Thymus (tissue), 11 donors: ENCODE results near the gene ABCA4. TPM values are rescaled to one million over a fixed set of nuclear protein-coding genes. Genes with fewer than 3 reads are reported as not detected.

Experiments
- DNase-seq, 9 donors: peaks; one replicate each; pipeline ENCODE4 v3.0.0-alpha.2; 2013; ENCODE audit warnings: low spot score in 9 of 9, low read depth in 6 of 9, missing footprints in 1 of 9
- H3K27ac ChIP-seq, 2 donors: one replicate each; pipeline ENCODE4 v1.5.1; 2013; ENCODE audit warnings: control low read depth in 1 of 2, low read depth in 1 of 2, low read length in 1 of 2, mild to moderate bottlenecking in 1 of 2, moderate library complexity in 1 of 2
- H3K27me3 ChIP-seq, 2 donors: one replicate each; pipeline ENCODE4 v1.5.1; 2013; ENCODE audit warnings: low read length in 1 of 2; ENCODE audit not compliant: control insufficient read depth in 2 of 2, insufficient read depth in 1 of 2
- H3K36me3 ChIP-seq, 2 donors: one replicate each; pipeline ENCODE4 v1.5.1; 2013; ENCODE audit warnings: low read length in 1 of 2, mild to moderate bottlenecking in 1 of 2, moderate library complexity in 1 of 2; ENCODE audit not compliant: control insufficient read depth in 2 of 2, insufficient read depth in 2 of 2
- H3K4me1 ChIP-seq, 2 donors: one replicate each; pipeline ENCODE4 v1.5.1; 2013; ENCODE audit warnings: low read length in 2 of 2; ENCODE audit not compliant: control insufficient read depth in 2 of 2, insufficient read depth in 2 of 2
- H3K4me3 ChIP-seq, 2 donors: one replicate each; pipeline ENCODE4 v1.5.1; 2013; ENCODE audit warnings: low read length in 2 of 2, control low read depth in 1 of 2, mild to moderate bottlenecking in 1 of 2
- H3K9me3 ChIP-seq, 2 donors: one replicate each; pipeline ENCODE4 v1.5.1; 2013; ENCODE audit warnings: low read length in 1 of 2, mild to moderate bottlenecking in 1 of 2; ENCODE audit not compliant: control insufficient read depth in 2 of 2, insufficient read depth in 1 of 2
- WGBS: extraction: QIAGEN DNeasy Blood & Tissue Kit; methylation state at CpG from one replicate; pipeline ENCODE4 v1.1.7; 2013; 5-methylcytosine and 5-hydroxymethylcytosine counted together
- polyA plus RNA-seq: library from polyadenylated mRNA; stranded (reverse); fragments of 200-250 nt; gene quantifications from one replicate; pipeline ENCODE4 v1.2.3, GENCODE V29; 2013
- total RNA-seq: library from RNA; stranded (reverse); fragments of 120-200 nt; gene quantifications from one replicate; pipeline ENCODE4 v1.2.4, GENCODE V29; 2013
- donor health status: healthy.

Gene ABCA4
- total and polyA plus RNA-seq, 2 donors, result 0.24 to 2.0 TPM

DNA sequence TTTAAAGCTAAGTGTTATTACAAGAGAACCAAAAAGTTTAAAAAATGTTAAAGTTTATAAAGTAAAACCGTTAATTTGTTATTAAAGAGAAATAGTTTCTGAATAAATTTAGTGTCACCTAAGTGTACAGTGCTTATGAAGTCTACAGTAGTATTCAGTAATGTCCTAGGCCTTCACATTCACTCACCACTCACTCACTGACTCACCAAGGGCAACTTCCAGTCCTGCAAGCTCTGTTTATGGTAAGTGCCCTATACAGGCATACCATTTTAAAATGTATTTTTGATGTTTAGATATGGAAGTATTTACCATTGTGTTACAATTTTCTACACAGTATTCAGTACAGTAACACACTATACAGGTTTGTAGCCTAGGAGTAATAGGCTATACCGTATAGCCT, 151.6 kb downstream of the ABCA4 start:
- Histone ChIP-seq H3K36me3 (no peaks in the 10 kb centered on the region), H3K4me1 (no peaks in the 10 kb centered on the region), H3K27me3 (no peaks in the 10 kb centered on the region), H3K9me3 (no peaks in the 10 kb centered on the region), H3K4me3 (no peak overlapping the region), H3K27ac (no peak overlapping the region)
- DNase-seq, result no peak
- WGBS, result 95% methylated on average over 2 of the region's 2 CpGs

DNA sequence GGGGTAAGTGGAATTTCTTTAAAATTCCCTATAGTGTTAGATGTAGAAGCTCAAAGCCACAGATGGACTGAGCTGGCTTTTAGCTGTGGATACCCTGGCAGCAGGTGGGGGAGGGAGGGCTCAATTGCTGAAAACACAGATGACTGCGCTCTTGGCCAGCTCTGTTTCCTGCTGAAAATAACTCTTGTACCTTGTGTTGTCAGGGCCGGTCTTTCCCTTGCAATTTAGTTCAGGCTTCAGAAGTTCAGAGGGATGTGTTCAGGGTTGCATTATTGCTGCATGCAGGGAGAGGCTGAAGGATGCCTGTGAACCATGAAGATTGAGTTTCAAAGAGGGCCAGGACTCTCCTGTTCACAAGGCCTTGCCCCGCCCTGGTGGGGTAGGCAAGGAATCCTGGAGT, 153.6 kb downstream of the ABCA4 start:
- WGBS, result 92% methylated on average over 3 of the region's 3 CpGs
- no peak overlapping the region for H3K27ac ChIP-seq
- no peaks in the 10 kb centered on the region for H3K27me3 ChIP-seq

DNA sequence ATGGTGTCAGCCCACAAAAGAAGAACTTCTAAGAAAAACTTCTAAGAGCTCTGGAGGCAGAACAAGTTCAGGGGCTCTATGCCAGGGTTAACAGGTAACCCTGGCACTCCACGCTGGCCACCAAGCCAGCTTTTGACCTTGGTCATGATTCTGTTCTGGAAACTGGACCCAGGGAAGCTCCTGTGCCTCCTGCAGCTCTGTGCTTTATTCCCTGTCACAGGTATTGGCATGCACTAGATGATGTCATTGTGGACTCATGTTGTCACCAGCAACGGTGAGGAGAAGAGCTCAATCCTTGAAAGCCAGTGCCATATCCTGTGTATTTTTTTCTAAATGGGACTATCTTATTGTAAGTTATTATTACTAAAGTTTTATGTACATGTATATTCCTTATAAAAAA, 155.1 kb downstream of the ABCA4 start:
- no peaks in the 10 kb centered on the region for H3K36me3 ChIP-seq
- H3K4me3 ChIP-seq, result no peak overlapping the region
- H3K27me3 ChIP-seq, result no peaks in the 10 kb centered on the region
- H3K27ac ChIP-seq, result no peak overlapping the region
- H3K9me3 ChIP-seq, result no peaks in the 10 kb centered on the region
- no peak for DNase-seq
- H3K4me1 ChIP-seq, result no peaks in the 10 kb centered on the region
- 90% methylated on average over 2 of the region's 2 CpGs for WGBS

More for the DNA sequence above, 153.6 kb downstream of the ABCA4 start:
- no peaks in the 10 kb centered on the region for H3K9me3 ChIP-seq
- no peaks in the 10 kb centered on the region for H3K4me1 ChIP-seq
- DNase-seq, result no peak
- H3K4me3 ChIP-seq, result no peak overlapping the region
- H3K36me3 ChIP-seq, result no peaks in the 10 kb centered on the region

DNA sequence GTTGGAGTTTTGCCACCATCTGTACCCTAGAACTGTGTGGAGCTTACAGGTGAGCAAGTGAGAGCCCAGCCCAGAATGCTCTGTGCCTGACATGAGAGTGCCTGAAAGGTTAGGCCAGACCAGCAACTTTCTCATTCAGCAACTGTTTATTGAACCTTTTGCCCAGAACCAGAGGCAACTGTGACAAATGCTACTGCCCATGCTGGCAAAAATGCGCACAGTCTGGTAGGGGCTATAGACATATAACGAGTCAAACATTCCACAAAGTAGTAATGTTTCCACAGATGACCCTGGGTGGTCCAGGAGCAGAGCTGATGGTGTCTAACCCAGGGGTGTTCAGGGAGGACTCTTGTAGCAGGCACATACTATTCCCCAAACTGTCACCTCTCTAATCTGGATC, 155.7 kb downstream of the ABCA4 start:
- H3K27ac ChIP-seq, result no peak overlapping the region
- no peaks in the 10 kb centered on the region for H3K27me3 ChIP-seq
- H3K36me3 ChIP-seq, result no peaks in the 10 kb centered on the region
- WGBS, result 93% methylated on average over 2 of the region's 2 CpGs
- no peak overlapping the region for H3K4me3 ChIP-seq
- no peaks in the 10 kb centered on the region for H3K9me3 ChIP-seq
- no peaks in the 10 kb centered on the region for H3K4me1 ChIP-seq
- no peak for DNase-seq

DNA sequence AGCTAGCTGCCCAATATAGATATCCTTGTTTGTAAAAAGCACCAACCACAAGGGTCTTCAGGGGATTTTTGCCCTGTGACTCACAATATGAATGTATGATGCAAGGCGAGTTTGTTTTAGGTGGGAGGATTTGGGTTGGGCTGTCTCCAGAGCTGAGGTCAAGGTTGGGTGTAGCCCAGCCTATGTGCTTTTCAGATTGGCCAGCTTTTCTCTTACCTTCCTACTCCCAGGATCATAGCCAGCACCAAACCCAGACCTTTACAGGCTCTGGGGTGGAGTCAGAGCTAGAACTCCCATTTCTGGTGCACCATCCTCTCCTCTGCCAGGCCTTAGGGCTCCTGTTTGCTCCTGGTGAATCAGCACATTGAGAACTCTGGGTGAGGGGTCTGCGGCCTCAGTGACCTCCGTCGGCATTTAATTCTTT, 156.2 kb downstream of the ABCA4 start:
- Histone ChIP-seq H3K27ac (no peak overlapping the region), H3K27me3 (no peaks in the 10 kb centered on the region), H3K36me3 (no peaks in the 10 kb centered on the region), H3K4me3 (no peak overlapping the region), H3K9me3 (no peaks in the 10 kb centered on the region), H3K4me1 (no peaks in the 10 kb centered on the region)
- 95% methylated on average over 4 of the region's 4 CpGs for whole genome bisulfite sequencing
- no peak for DNase-seq

DNA sequence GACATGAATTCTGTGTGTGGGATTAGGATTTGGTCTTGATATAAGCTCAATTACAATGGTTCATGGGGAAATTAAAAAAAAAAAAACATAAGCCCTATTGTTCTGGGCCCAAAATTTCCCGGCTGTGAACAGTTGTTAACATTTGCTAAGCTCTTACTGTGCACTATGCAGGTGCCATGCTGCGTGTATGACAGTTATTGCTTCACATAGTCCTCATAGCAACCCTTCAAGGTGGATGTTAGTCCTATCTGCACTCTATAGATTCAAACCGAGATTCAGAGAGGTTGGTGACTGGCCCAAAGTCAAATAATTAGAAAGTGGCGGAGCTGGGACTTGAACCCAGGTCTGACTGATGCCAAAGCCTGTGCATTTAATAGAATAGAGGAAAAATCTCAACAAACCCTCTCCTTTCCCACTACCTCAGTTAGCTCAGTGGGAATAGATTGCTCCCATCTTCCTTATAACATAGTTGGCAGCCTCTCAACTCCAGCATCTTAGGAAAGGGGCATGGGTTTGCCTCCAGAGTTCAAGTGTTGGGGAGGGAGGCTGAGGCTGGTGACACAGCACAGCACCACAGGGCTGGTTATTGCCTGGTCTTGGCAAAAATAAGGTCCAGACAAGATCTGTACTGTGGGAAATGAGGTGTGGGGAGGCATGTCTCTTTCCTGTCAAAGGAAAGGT, 156.7 kb downstream of the ABCA4 start:
- Histone ChIP-seq H3K4me3 (no peak overlapping the region), H3K27me3 (no peaks in the 10 kb centered on the region), H3K36me3 (no peaks in the 10 kb centered on the region), H3K27ac (no peak overlapping the region), H3K9me3 (no peaks in the 10 kb centered on the region), H3K4me1 (no peaks in the 10 kb centered on the region)
- 96% methylated on average over 4 of the region's 4 CpGs for WGBS
- no peak for DNase-seq

DNA sequence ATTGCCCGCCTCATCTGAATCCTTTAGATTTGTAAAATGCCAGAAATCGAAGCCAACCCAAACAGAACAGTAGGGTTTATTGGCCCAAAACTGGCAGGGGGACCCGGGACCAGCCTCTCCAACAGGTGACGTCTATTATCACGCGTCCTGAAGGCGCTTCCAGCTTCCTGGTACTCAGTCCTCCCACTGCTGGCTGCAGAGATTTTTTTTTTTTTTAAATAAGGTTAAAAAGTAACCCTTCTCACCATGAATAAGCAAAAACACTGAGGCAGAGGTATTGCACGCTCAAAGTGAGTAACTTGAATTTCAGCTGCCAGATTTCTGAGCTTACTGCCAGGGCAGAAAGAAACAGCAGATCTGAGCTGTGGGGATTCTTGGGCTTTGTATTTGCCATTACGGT, 157.4 kb downstream of the ABCA4 start:
- no peak overlapping the region for H3K4me3 ChIP-seq
- H3K4me1 ChIP-seq, result no peaks in the 10 kb centered on the region
- H3K27me3 ChIP-seq, result no peaks in the 10 kb centered on the region
- no peak overlapping the region for H3K27ac ChIP-seq
- 94% methylated on average over 9 of the region's 9 CpGs for WGBS
- H3K9me3 ChIP-seq, result no peaks in the 10 kb centered on the region
- no peaks in the 10 kb centered on the region for H3K36me3 ChIP-seq
- DNase-seq, result no peak

DNA sequence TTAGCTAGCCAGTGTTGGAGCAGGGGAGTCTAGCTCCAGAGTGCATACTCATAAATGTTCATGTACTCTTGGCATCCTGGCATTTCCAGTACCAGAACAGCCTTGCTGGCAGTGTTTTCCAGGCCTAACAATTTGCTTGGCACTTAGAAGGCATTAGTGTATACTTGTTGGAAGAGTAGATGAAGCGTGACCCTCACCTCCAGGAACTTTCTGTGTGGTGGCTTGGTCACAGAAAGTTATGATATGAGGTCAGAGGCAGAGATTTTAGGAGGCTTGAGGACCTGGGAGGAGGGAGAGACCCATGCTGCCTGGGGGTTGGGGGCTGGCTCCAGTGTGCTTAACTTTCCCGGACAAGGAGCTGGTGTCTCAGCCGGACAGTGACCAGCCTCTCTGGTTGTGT, 159.0 kb downstream of the ABCA4 start:
- H3K27me3 ChIP-seq, result no peaks in the 10 kb centered on the region
- 96% methylated on average over 3 of the region's 3 CpGs for WGBS
- H3K4me1 ChIP-seq, result no peaks in the 10 kb centered on the region
- H3K9me3 ChIP-seq, result peaks cover 0 to under 1% of the 10 kb centered on the region in 2 donors
- no peak for DNase-seq
- no peak overlapping the region for H3K4me3 ChIP-seq
- no peak overlapping the region for H3K27ac ChIP-seq
- no peaks in the 10 kb centered on the region for H3K36me3 ChIP-seq

DNA sequence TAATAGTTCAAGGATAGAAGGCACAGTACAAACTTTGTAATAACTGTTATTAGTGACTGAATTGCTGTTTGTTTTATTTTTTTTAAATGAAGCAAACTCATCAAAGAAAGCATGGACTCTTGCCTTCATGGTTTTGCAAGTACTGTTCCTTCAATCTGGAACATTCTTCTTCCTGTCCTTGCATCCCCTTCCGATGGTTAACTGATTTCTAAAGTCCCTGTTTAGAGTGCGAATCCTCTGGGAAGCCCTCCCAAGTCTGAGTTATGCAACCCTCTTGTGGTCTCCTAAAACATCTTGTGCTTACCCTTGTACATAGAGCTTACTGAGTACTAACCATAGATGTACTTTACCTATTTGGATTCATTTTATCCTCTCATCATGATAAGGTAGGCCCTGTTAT, 159.5 kb downstream of the ABCA4 start:
- Histone ChIP-seq H3K27me3 (no peaks in the 10 kb centered on the region), H3K9me3 (peaks cover 0 to 5% of the 10 kb centered on the region in 2 donors), H3K36me3 (no peaks in the 10 kb centered on the region), H3K4me3 (no peak overlapping the region), H3K4me1 (no peaks in the 10 kb centered on the region), H3K27ac (no peak overlapping the region)
- DNase-seq, result no peak
- WGBS, result 98% methylated on average over 2 of the region's 2 CpGs
